Natural killer cell treated with Interleukin-12 subunit alpha and Interleukin-12 subunit beta and Interleukin-15 and Interleukin-18, amount 100 ng/mL, for 72 hours (primary cell): Measurements from ENCODE around the gene PARD3. TPM values are rescaled to one million over a fixed set of nuclear protein-coding genes. Genes with fewer than 3 reads are reported as not detected.

Experiments
- ATAC-seq, 2 donors: fragments of 150-1000 bp; cut with Tn5 transposase in 1 of 2; sonication (Bioruptor Pico), chemical (Tn5 transposase) in 1 of 2; 2 replicates each; pipeline ENCODE4 v1.10.0; 2021
- DNase-seq: peaks from one replicate; pipeline ENCODE4 v3.0.0; 2022; ENCODE audit warnings: low spot score
- H3K27ac Mint-ChIP-seq, 2 donors: 1 replicate in 1 of 2; 2 replicates in 1 of 2; pipeline ENCODE4 v1.8.0; 2022; ENCODE audit warnings: mixed read lengths in 2 of 2, mild to moderate bottlenecking in 1 of 2, moderate library complexity in 1 of 2
- H3K27me3 Mint-ChIP-seq, 2 donors: 1 replicate in 1 of 2; 2 replicates in 1 of 2; pipeline ENCODE4 v1.8.0; 2022; ENCODE audit warnings: mixed read lengths in 2 of 2
- H3K36me3 Mint-ChIP-seq: one replicate; pipeline ENCODE4 v1.8.0; 2022; ENCODE audit warnings: mixed read lengths
- H3K4me1 Mint-ChIP-seq, 2 donors: 1 replicate in 1 of 2; 2 replicates in 1 of 2; pipeline ENCODE4 v1.8.0; 2022; ENCODE audit warnings: low read depth in 2 of 2, mixed read lengths in 2 of 2, mild to moderate bottlenecking in 1 of 2
- H3K4me3 Mint-ChIP-seq: one replicate; pipeline ENCODE4 v1.8.0; 2022; ENCODE audit warnings: mixed read lengths
- H3K9me3 Mint-ChIP-seq: 2 replicates; pipeline ENCODE4 v1.8.0; 2022; ENCODE audit warnings: mixed read lengths
- total RNA-seq, 2 donors: library from RNA; stranded (reverse); gene quantifications; one replicate each; pipeline ENCODE4 v1.2.3, GENCODE V29; 2022

Gene PARD3
- total RNA-seq, 2 donors from 2014 or later: 0.56 TPM; not detected in 1

GRCh38 chr10:34187201-34187600 is 627.9 kb downstream of the PARD3 start:
- Mint-ChIP-seq H3K4me1 (no peaks in the 10 kb centered on the region), H3K36me3 (no peaks in the 10 kb centered on the region)
- ATAC-seq: no peak

GRCh38 chr10:34186745-34187144 is 628.4 kb downstream of the PARD3 start:
- no peak overlapping the region for H3K4me3 Mint-ChIP-seq

More at GRCh38 chr10:34187201-34187600, 627.9 kb downstream of the PARD3 start:
- no peak for DNase-seq
- Mint-ChIP-seq H3K27ac (no peak overlapping the region), H3K9me3 (no peaks in the 10 kb centered on the region), H3K4me3 (no peak overlapping the region), H3K27me3 (peaks cover 9 to 13% of the 10 kb centered on the region in 2 donors)

GRCh38 chr10:34185998-34186397 is 629.1 kb downstream of the PARD3 start:
- H3K36me3 Mint-ChIP-seq: no peaks in the 10 kb centered on the region
- DNase-seq (no peak), ATAC-seq (no peak)
- H3K27me3 Mint-ChIP-seq: peaks cover 7 to 11% of the 10 kb centered on the region in 2 donors
- no peaks in the 10 kb centered on the region for H3K4me1 Mint-ChIP-seq
- H3K9me3 Mint-ChIP-seq: no peaks in the 10 kb centered on the region
- no peak overlapping the region for H3K4me3 Mint-ChIP-seq
- no peak overlapping the region for H3K27ac Mint-ChIP-seq

More at GRCh38 chr10:34186745-34187144, 628.4 kb downstream of the PARD3 start:
- H3K27ac Mint-ChIP-seq: no peak overlapping the region
- no peaks in the 10 kb centered on the region for H3K36me3 Mint-ChIP-seq
- DNase-seq: no peak
- no peaks in the 10 kb centered on the region for H3K4me1 Mint-ChIP-seq
- ATAC-seq: no peak
- H3K27me3 Mint-ChIP-seq: peaks cover 9 to 13% of the 10 kb centered on the region in 2 donors
- no peaks in the 10 kb centered on the region for H3K9me3 Mint-ChIP-seq

GRCh38 chr10:34184939-34185386 is 630.1 kb downstream of the PARD3 start:
- DNase-seq (no peak), ATAC-seq (no peak)
- Mint-ChIP-seq H3K4me1 (no peaks in the 10 kb centered on the region), H3K4me3 (no peak overlapping the region), H3K27ac (no peak overlapping the region), H3K36me3 (no peaks in the 10 kb centered on the region), H3K27me3 (peaks cover 0 to 6% of the 10 kb centered on the region in 2 donors), H3K9me3 (no peaks in the 10 kb centered on the region)

GRCh38 chr10:34184397-34184796 is 630.7 kb downstream of the PARD3 start:
- no peaks in the 10 kb centered on the region for H3K4me1 Mint-ChIP-seq
- H3K4me3 Mint-ChIP-seq: no peak overlapping the region
- H3K36me3 Mint-ChIP-seq: no peaks in the 10 kb centered on the region

GRCh38 chr10:34183016-34183796 is 631.9 kb downstream of the PARD3 start:
- Mint-ChIP-seq H3K27ac (no peak overlapping the region), H3K9me3 (no peaks in the 10 kb centered on the region), H3K36me3 (no peaks in the 10 kb centered on the region), H3K4me3 (no peak overlapping the region), H3K27me3 (peaks cover 6 to 8% of the 10 kb centered on the region in 2 donors), H3K4me1 (no peaks in the 10 kb centered on the region)
- DNase-seq (no peak), ATAC-seq (no peak)

More at GRCh38 chr10:34184397-34184796, 630.7 kb downstream of the PARD3 start:
- H3K27me3 Mint-ChIP-seq: peaks cover 0 to 6% of the 10 kb centered on the region in 2 donors
- DNase-seq: no peak
- no peaks in the 10 kb centered on the region for H3K9me3 Mint-ChIP-seq
- ATAC-seq: no peak
- H3K27ac Mint-ChIP-seq: no peak overlapping the region

GRCh38 chr10:34181553-34182300 is 633.4 kb downstream of the PARD3 start:
- H3K27ac Mint-ChIP-seq: no peak overlapping the region
- H3K4me3 Mint-ChIP-seq: no peak overlapping the region
- H3K27me3 Mint-ChIP-seq: peaks cover 6 to 12% of the 10 kb centered on the region in 2 donors
- no peaks in the 10 kb centered on the region for H3K36me3 Mint-ChIP-seq
- no peak for ATAC-seq
- DNase-seq: no peak
- no peaks in the 10 kb centered on the region for H3K4me1 Mint-ChIP-seq
- no peaks in the 10 kb centered on the region for H3K9me3 Mint-ChIP-seq

GRCh38 chr10:34180749-34181148 is 634.3 kb downstream of the PARD3 start:
- Mint-ChIP-seq H3K36me3 (no peaks in the 10 kb centered on the region), H3K9me3 (no peaks in the 10 kb centered on the region), H3K4me1 (no peaks in the 10 kb centered on the region), H3K27me3 (peaks cover 6 to 8% of the 10 kb centered on the region in 2 donors), H3K27ac (no peak overlapping the region), H3K4me3 (no peak overlapping the region)
- ATAC-seq: no peak
- DNase-seq: no peak

- Mint-ChIP-seq H3K4me1 (no peaks in the 10 kb centered on the region), H3K9me3 (no peaks in the 10 kb centered on the region), H3K27me3 (peaks cover 9 to 10% of the 10 kb centered on the region in 2 donors), H3K4me3 (no peak overlapping the region), H3K27ac (no peak overlapping the region), H3K36me3 (no peaks in the 10 kb centered on the region)
- ATAC-seq (no peak), DNase-seq (no peak)
These were observed 635.8 kb downstream of the PARD3 start for GRCh38 chr10:34179280-34179679.

GRCh38 chr10:34178756-34179155 is 636.3 kb downstream of the PARD3 start:
- DNase-seq (no peak), ATAC-seq (no peak)
- Mint-ChIP-seq H3K4me1 (no peaks in the 10 kb centered on the region), H3K9me3 (no peaks in the 10 kb centered on the region), H3K27me3 (peaks cover 14 to 15% of the 10 kb centered on the region in 2 donors), H3K36me3 (no peaks in the 10 kb centered on the region), H3K4me3 (no peak overlapping the region), H3K27ac (no peak overlapping the region)

- Mint-ChIP-seq H3K27me3 (peaks cover 14 to 15% of the 10 kb centered on the region in 2 donors), H3K4me1 (peaks cover 0 to under 1% of the 10 kb centered on the region in 2 donors), H3K4me3 (no peak overlapping the region), H3K36me3 (no peaks in the 10 kb centered on the region), H3K27ac (no peak overlapping the region), H3K9me3 (no peaks in the 10 kb centered on the region)
- no peak for DNase-seq
- ATAC-seq: no peak
These were observed 636.9 kb downstream of the PARD3 start for GRCh38 chr10:34178196-34178595.

- DNase-seq: no peak
- H3K4me1 Mint-ChIP-seq: peaks cover 0 to 5% of the 10 kb centered on the region in 2 donors
- no peak overlapping the region for H3K27ac Mint-ChIP-seq
- H3K27me3 Mint-ChIP-seq: peaks cover 14 to 19% of the 10 kb centered on the region in 2 donors
- H3K36me3 Mint-ChIP-seq: no peaks in the 10 kb centered on the region
- no peaks in the 10 kb centered on the region for H3K9me3 Mint-ChIP-seq
- no peak for ATAC-seq
- no peak overlapping the region for H3K4me3 Mint-ChIP-seq
These were observed 637.7 kb downstream of the PARD3 start for GRCh38 chr10:34177445-34177844.

GRCh38 chr10:34176351-34176750 is 638.7 kb downstream of the PARD3 start:
- DNase-seq (no peak), ATAC-seq (no peak)
- Mint-ChIP-seq H3K4me1 (peaks cover 0 to 5% of the 10 kb centered on the region in 2 donors), H3K9me3 (no peaks in the 10 kb centered on the region), H3K36me3 (no peaks in the 10 kb centered on the region), H3K27me3 (peaks cover 14 to 19% of the 10 kb centered on the region in 2 donors), H3K4me3 (no peak overlapping the region), H3K27ac (no peak overlapping the region)

GRCh38 chr10:34175121-34175520 is 640.0 kb downstream of the PARD3 start:
- Mint-ChIP-seq H3K27ac (no peak overlapping the region), H3K4me1 (peaks cover 0 to 5% of the 10 kb centered on the region in 2 donors), H3K27me3 (peaks cover 22 to 27% of the 10 kb centered on the region in 2 donors), H3K9me3 (no peaks in the 10 kb centered on the region), H3K36me3 (no peaks in the 10 kb centered on the region), H3K4me3 (no peak overlapping the region)
- no peak for ATAC-seq
- no peak for DNase-seq
